HCT116 (cell line): Measurements from ENCODE around the gene RASGRF1. TPM values are rescaled to one million over a fixed set of nuclear protein-coding genes. Genes with fewer than 3 reads are reported as not detected.

ENCODE experiments used
- ATAC-seq: fragments of 200-7000 bp; cut with Tn5 transposase; 2 replicates; pipeline ENCODE4 v1.9.1; 2020; ENCODE audit warnings: mild to moderate bottlenecking, moderate library complexity
- BruUV-seq: library from RNA; stranded (reverse); fragments of 400-500 nt; replicated peaks from 2 replicates; lab custom pipeline; 2021; lab: Mats Ljungman, UMichigan
- CTCF ChIA-PET: fragments of 300-600 bp; sonication (Branson Sonifier 250); formaldehyde crosslinking; loops from one replicate; lab custom pipeline; 2021; ENCODE audit warnings: antibody characterized with exemption; lab: Charles Lee
- POLR2A ChIA-PET: fragments of 300-600, 350-600 bp; sonication (Branson Sonifier 250); formaldehyde crosslinking; loops from one replicate; lab custom pipeline; 2021; ENCODE audit warnings: antibody characterized with exemption; lab: Charles Lee
- RAD21 ChIA-PET, 2 experiments: fragments of 300-600 bp; sonication (Branson Sonifier 250); formaldehyde crosslinking; loops; one replicate each; lab custom pipeline; 2023; ENCODE audit warnings: low total read pairs in 2 of 2; ENCODE audit not compliant: uncharacterized antibody in 2 of 2, unreplicated experiment in 2 of 2, low non-redundant PET in 1 of 2; lab: Charles Lee
- DNase-seq: peaks from one replicate; pipeline ENCODE4 v3.0.0-alpha.2; 2010; ENCODE audit warnings: low read depth, low spot score
- H2AFZ ChIP-seq: fragments of 200-600 bp; shearing (Covaris generic), sonication (generic); 2 replicates; pipeline ENCODE4 v1.6.1; 2017; ENCODE audit warnings: low read depth, mixed run types, mixed read lengths, antibody characterized with exemption, low read length; ENCODE audit not compliant: poor library complexity, severe bottlenecking
- H3K27ac ChIP-seq: 2 replicates; pipeline ENCODE4 v1.5.1; 2012; ENCODE audit warnings: low read depth, low read length
- H3K27me3 ChIP-seq: fragments of 200-600 bp; sonication (generic); 2 replicates; pipeline ENCODE4 v1.6.1; 2016; ENCODE audit warnings: mixed run types, low read length, mixed read lengths; ENCODE audit not compliant: insufficient read depth
- H3K36me3 ChIP-seq, 2 experiments: fragments of 200-500 bp in 1 of 2; fragments of 200-600 bp in 1 of 2; sonication (Bioruptor generic) in 1 of 2; sonication (generic) in 1 of 2; 2 replicates each; pipeline versions ENCODE4 v1.5.1 to v1.6.1; 2014 to 2016; ENCODE audit warnings: low read length in 2 of 2, inconsistent platforms in 1 of 2, mixed read lengths in 1 of 2, mixed run types in 1 of 2; ENCODE audit not compliant: insufficient read depth in 2 of 2, control insufficient read depth in 1 of 2
- H3K4me1 ChIP-seq, 2 experiments: fragments of 200-600 bp in 1 of 2; sonication (generic) in 1 of 2; 2 replicates each; pipeline versions ENCODE4 v1.5.1 to v1.6.1; 2012 to 2017; ENCODE audit warnings: low read length in 2 of 2, inconsistent platforms in 1 of 2, mild to moderate bottlenecking in 1 of 2, mixed read lengths in 1 of 2, mixed run types in 1 of 2, moderate library complexity in 1 of 2; ENCODE audit not compliant: insufficient read depth in 2 of 2, control insufficient read depth in 1 of 2
- H3K4me2 ChIP-seq: fragments of 200-600 bp; sonication (generic); 2 replicates; pipeline ENCODE4 v1.6.1; 2017; ENCODE audit warnings: mixed run types, low read length, mixed read lengths
- H3K4me3 ChIP-seq, 2 experiments: fragments of 200-600 bp in 1 of 2; sonication (generic) in 1 of 2; replicated peaks in 1 of 2; 2 replicates each; pipeline ENCODE4 v1.5.1; 2011 to 2016; ENCODE audit warnings: low read length in 2 of 2, control low read depth in 1 of 2, low read depth in 1 of 2, mild to moderate bottlenecking in 1 of 2, mixed read lengths in 1 of 2, mixed run types in 1 of 2
- H3K79me2 ChIP-seq: fragments of 200-600 bp; sonication (generic); 2 replicates; pipeline ENCODE4 v1.6.1; 2017; ENCODE audit warnings: mild to moderate bottlenecking, mixed run types, low read length, moderate library complexity, mixed read lengths; ENCODE audit not compliant: insufficient read depth
- H3K9ac ChIP-seq: fragments of 200-600 bp; sonication (generic); 2 replicates; pipeline ENCODE4 v1.6.1; 2016; ENCODE audit warnings: low read length, mixed read lengths
- H3K9me2 ChIP-seq: fragments of 200-600 bp; sonication (generic), shearing (Covaris generic); 2 replicates; pipeline ENCODE4 v1.6.1; 2017; ENCODE audit warnings: mixed run types, mild to moderate bottlenecking, moderate library complexity; ENCODE audit not compliant: insufficient read depth
- H3K9me3 ChIP-seq, 2 experiments: fragments of 200-500 bp in 1 of 2; fragments of 200-600 bp in 1 of 2; sonication (Bioruptor generic) in 1 of 2; sonication (generic) in 1 of 2; 2 replicates each; pipeline ENCODE4 v1.6.1; 2014 to 2017; ENCODE audit warnings: low read length in 2 of 2, mixed read lengths in 2 of 2, inconsistent platforms in 1 of 2, low read depth in 1 of 2, mild to moderate bottlenecking in 1 of 2, mixed run types in 1 of 2, moderate library complexity in 1 of 2; ENCODE audit not compliant: control insufficient read depth in 1 of 2, insufficient read depth in 1 of 2
- H4K20me1 ChIP-seq: fragments of 200-600 bp; sonication (generic), shearing (Covaris generic); 2 replicates; pipeline ENCODE4 v1.6.1; 2017; ENCODE audit warnings: mixed run types, mild to moderate bottlenecking, moderate library complexity; ENCODE audit not compliant: insufficient read depth
- CEBPB ChIP-seq: IDR thresholded peaks from 2 replicates; pipeline ENCODE4 v1.6.1; 2012; ENCODE audit warnings: low read depth
- EGR1 ChIP-seq: IDR thresholded peaks from 2 replicates; pipeline ENCODE4 v1.6.1; 2012; ENCODE audit warnings: low read depth
- ELF1 ChIP-seq: IDR thresholded peaks from 2 replicates; pipeline ENCODE4 v1.6.1; 2012; ENCODE audit warnings: low read depth, borderline replicate concordance
- EZH2 ChIP-seq: fragments of 200-600 bp; sonication (generic); IDR thresholded peaks from 2 replicates; pipeline ENCODE4 v1.6.1; 2017; ENCODE audit warnings: antibody characterized with exemption, mixed run types
- EZH2phosphoT487 ChIP-seq: fragments of 200-600 bp; IDR thresholded peaks from 2 replicates; pipeline ENCODE4 v1.6.1; 2018; ENCODE audit warnings: antibody characterized with exemption, borderline replicate concordance
- FOSL1 ChIP-seq: IDR thresholded peaks from 2 replicates; pipeline ENCODE4 v1.6.1; 2012; ENCODE audit warnings: low read depth
- JUND ChIP-seq: IDR thresholded peaks from 2 replicates; pipeline ENCODE4 v1.6.1; 2012
- MAX ChIP-seq: IDR thresholded peaks from 2 replicates; pipeline ENCODE4 v1.6.1; 2012
- POLR2A ChIP-seq: IDR thresholded peaks from 2 replicates; pipeline ENCODE4 v1.7.0; 2011; ENCODE audit warnings: borderline replicate concordance; ENCODE audit not compliant: insufficient read depth, insufficient read length; ENCODE audit errors: extremely low read depth
- POLR2AphosphoS5 ChIP-seq: IDR thresholded peaks from 2 replicates; pipeline ENCODE4 v1.6.1; 2011; ENCODE audit warnings: mild to moderate bottlenecking, low read depth, low read length, moderate library complexity
- RAD21 ChIP-seq: IDR thresholded peaks from 2 replicates; pipeline ENCODE4 v1.6.1; 2012; ENCODE audit warnings: low read depth, mild to moderate bottlenecking
- SP1 ChIP-seq: IDR thresholded peaks from 2 replicates; pipeline ENCODE4 v1.6.1; 2012; ENCODE audit warnings: low read depth
- SRF ChIP-seq: IDR thresholded peaks from 2 replicates; pipeline ENCODE4 v1.6.1; 2012; ENCODE audit warnings: low read depth
- TCF7L2 ChIP-seq: IDR thresholded peaks from 2 replicates; pipeline ENCODE4 v1.7.0; 2011; ENCODE audit warnings: borderline replicate concordance, inconsistent platforms; ENCODE audit not compliant: insufficient read depth, insufficient read length; ENCODE audit errors: extremely low read depth
- YY1 ChIP-seq: IDR thresholded peaks from 2 replicates; pipeline ENCODE4 v1.6.1; 2011; ENCODE audit warnings: low read length, low read depth, moderate library complexity, mild to moderate bottlenecking; ENCODE audit not compliant: insufficient replicate concordance; ENCODE audit errors: extremely low read depth
- ZBTB33 ChIP-seq: IDR thresholded peaks from 2 replicates; pipeline ENCODE4 v1.6.1; 2011; ENCODE audit warnings: mild to moderate bottlenecking, low read length, moderate library complexity; ENCODE audit not compliant: insufficient replicate concordance; ENCODE audit errors: extremely low read depth
- ZFX ChIP-seq: fragments of 450-650 bp; IDR thresholded peaks from 2 replicates; pipeline ENCODE4 v1.6.1; 2017
- ZNF274 ChIP-seq: fragments of 200-500 bp; sonication (Bioruptor generic); IDR thresholded peaks from 2 replicates; pipeline ENCODE4 v1.6.1; 2014; ENCODE audit warnings: mild to moderate bottlenecking, low read depth, low read length, inconsistent platforms
- intact Hi-C: fragments of 100-400 bp; cut with micrococcal nuclease; formaldehyde crosslinking; loops from 2 replicates; pipeline ENCODE4 v1.10.0; 2022
- total RNA-seq: library from RNA; stranded (reverse); gene quantifications from one replicate; pipeline ENCODE4 v1.2.1, GENCODE V29; 2021; ENCODE audit not compliant: unreplicated experiment
- TF ChIP-seq, protein P1 (sequence below), 3 experiments: fragments of 200-600 bp in 1 of 3; sonication (generic) in 1 of 3; IDR thresholded peaks in 2 of 3; conservative IDR thresholded peaks in 1 of 3; 2 replicates each; pipeline ENCODE4 v1.5.1; 2012 to 2017; ENCODE audit warnings: low read depth in 2 of 3, low read length in 2 of 3, antibody characterized with exemption in 1 of 3, borderline replicate concordance in 1 of 3, control low read depth in 1 of 3, mild to moderate bottlenecking in 1 of 3, mixed read lengths in 1 of 3, mixed run types in 1 of 3, moderate library complexity in 1 of 3; ENCODE audit not compliant: insufficient read depth in 1 of 3
- TF ChIP-seq, protein P2 (sequence below): IDR thresholded peaks from 2 replicates; pipeline ENCODE4 v1.6.1; 2012; ENCODE audit warnings: low read depth

Gene RASGRF1
- total RNA-seq, 1 experiment from 2014 or later: 2.4 TPM

- intact Hi-C loops: loop anchor here (1.0 kb wide), 1 partner anchor 69 kb away; no protein-coding TSS in a partner anchor
- H3K4me1 ChIP-seq: peaks cover 3 to 6% of the 10 kb centered on the region in 2 experiments; a peak in 3 of 4 replicates
These were observed 111.9 kb downstream of the RASGRF1 start for GRCh38 chr15:78978601-78979179.

More at GRCh38 chr15:78978601-78979179, 111.9 kb downstream of the RASGRF1 start:
- Histone ChIP-seq H3K27me3 (no peaks in the 10 kb centered on the region), H3K27ac (peak overlapping the region; percentile 15; the same call in 1 of the 2 replicates), H3K79me2 (no peaks in the 10 kb centered on the region), H3K9me2 (no peaks in the 10 kb centered on the region), H3K4me2 (no peak overlapping the region), H2AFZ (no peak overlapping the region), H3K9ac (no peak overlapping the region)
- no peak for TF ChIP-seq ELF1
- TF ChIP-seq MAX: no peak
- TF ChIP-seq POLR2AphosphoS5: no peak
- no peak for TF ChIP-seq SP1
- TF ChIP-seq EZH2phosphoT487: no peak
- no peak for TF ChIP-seq SRF
- TF ChIP-seq, protein P1, sequence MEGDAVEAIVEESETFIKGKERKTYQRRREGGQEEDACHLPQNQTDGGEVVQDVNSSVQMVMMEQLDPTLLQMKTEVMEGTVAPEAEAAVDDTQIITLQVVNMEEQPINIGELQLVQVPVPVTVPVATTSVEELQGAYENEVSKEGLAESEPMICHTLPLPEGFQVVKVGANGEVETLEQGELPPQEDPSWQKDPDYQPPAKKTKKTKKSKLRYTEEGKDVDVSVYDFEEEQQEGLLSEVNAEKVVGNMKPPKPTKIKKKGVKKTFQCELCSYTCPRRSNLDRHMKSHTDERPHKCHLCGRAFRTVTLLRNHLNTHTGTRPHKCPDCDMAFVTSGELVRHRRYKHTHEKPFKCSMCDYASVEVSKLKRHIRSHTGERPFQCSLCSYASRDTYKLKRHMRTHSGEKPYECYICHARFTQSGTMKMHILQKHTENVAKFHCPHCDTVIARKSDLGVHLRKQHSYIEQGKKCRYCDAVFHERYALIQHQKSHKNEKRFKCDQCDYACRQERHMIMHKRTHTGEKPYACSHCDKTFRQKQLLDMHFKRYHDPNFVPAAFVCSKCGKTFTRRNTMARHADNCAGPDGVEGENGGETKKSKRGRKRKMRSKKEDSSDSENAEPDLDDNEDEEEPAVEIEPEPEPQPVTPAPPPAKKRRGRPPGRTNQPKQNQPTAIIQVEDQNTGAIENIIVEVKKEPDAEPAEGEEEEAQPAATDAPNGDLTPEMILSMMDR (IDR thresholded peaks at IDR 0.05 in 2 of 3, conservative IDR thresholded peaks at IDR 0.05 in 1 of 3; ENCODE audit: borderline replicate concordance in 1 of 3, insufficient read depth in 1 of 3, low read depth in 2 of 3, low read length in 2 of 3): no peak
- TF ChIP-seq JUND: no peak
- TF ChIP-seq, protein P2, sequence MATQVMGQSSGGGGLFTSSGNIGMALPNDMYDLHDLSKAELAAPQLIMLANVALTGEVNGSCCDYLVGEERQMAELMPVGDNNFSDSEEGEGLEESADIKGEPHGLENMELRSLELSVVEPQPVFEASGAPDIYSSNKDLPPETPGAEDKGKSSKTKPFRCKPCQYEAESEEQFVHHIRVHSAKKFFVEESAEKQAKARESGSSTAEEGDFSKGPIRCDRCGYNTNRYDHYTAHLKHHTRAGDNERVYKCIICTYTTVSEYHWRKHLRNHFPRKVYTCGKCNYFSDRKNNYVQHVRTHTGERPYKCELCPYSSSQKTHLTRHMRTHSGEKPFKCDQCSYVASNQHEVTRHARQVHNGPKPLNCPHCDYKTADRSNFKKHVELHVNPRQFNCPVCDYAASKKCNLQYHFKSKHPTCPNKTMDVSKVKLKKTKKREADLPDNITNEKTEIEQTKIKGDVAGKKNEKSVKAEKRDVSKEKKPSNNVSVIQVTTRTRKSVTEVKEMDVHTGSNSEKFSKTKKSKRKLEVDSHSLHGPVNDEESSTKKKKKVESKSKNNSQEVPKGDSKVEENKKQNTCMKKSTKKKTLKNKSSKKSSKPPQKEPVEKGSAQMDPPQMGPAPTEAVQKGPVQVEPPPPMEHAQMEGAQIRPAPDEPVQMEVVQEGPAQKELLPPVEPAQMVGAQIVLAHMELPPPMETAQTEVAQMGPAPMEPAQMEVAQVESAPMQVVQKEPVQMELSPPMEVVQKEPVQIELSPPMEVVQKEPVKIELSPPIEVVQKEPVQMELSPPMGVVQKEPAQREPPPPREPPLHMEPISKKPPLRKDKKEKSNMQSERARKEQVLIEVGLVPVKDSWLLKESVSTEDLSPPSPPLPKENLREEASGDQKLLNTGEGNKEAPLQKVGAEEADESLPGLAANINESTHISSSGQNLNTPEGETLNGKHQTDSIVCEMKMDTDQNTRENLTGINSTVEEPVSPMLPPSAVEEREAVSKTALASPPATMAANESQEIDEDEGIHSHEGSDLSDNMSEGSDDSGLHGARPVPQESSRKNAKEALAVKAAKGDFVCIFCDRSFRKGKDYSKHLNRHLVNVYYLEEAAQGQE: no peak
- TF ChIP-seq CEBPB: no peak
- TF ChIP-seq EZH2: no peak
- no peak for TF ChIP-seq ZFX
- TF ChIP-seq YY1: no peak
- TF ChIP-seq POLR2A: no peak
- no peak for TF ChIP-seq EGR1
- no peak for TF ChIP-seq TCF7L2
- TF ChIP-seq ZNF274: no peak
- TF ChIP-seq RAD21: no peak
- TF ChIP-seq FOSL1: no peak
- no peak for TF ChIP-seq ZBTB33
- TF ChIP-seq, all 23 proteins: peak for 0
- DNase-seq (no peak), ATAC-seq (no peak)
- no peaks in the 10 kb centered on the region for H3K9me3 ChIP-seq
- no TSS peak for BruUV-seq
- ChIA-PET RAD21 (no interaction called here), CTCF (interaction anchor here (0.9 to 3.2 kb wide), 6 partner anchors 11 to 206 kb away, joined by 3 to 35 read pairs (median 8); no protein-coding TSS in a partner anchor), POLR2A (no interaction called here)
- no peak overlapping the region for H3K4me3 ChIP-seq
- no peaks in the 10 kb centered on the region for H3K36me3 ChIP-seq
- no peaks in the 10 kb centered on the region for H4K20me1 ChIP-seq
